ENCODE measurements around the gene AURKAIP1.
"Not testable (repeated sequence)": the region's sequence is repeated elsewhere in the genome, so short reads cannot be mapped to it uniquely, and the experiment has no call there.

DNA sequence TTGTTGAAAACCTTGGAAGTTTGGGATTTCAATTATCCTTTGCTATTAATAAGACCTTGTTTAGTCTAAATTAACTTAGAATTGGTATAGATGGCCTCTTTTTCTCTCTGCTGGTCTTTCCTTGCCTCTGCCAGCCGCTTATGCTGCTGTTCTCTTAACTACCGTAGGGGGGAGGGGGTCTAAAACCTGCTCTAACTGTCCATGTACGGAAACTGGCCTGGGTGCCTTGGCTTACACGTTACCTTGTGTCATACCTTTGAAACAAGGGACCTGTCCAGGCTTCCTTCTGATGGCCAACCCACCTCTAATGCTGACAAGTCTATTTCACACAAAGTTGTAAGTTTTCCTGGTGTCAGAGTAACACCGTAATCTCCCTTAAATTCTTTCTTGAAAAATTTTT lies 42.4 kb upstream of the AURKAIP1 start:
- TF ChIP-seq, protein P1, sequence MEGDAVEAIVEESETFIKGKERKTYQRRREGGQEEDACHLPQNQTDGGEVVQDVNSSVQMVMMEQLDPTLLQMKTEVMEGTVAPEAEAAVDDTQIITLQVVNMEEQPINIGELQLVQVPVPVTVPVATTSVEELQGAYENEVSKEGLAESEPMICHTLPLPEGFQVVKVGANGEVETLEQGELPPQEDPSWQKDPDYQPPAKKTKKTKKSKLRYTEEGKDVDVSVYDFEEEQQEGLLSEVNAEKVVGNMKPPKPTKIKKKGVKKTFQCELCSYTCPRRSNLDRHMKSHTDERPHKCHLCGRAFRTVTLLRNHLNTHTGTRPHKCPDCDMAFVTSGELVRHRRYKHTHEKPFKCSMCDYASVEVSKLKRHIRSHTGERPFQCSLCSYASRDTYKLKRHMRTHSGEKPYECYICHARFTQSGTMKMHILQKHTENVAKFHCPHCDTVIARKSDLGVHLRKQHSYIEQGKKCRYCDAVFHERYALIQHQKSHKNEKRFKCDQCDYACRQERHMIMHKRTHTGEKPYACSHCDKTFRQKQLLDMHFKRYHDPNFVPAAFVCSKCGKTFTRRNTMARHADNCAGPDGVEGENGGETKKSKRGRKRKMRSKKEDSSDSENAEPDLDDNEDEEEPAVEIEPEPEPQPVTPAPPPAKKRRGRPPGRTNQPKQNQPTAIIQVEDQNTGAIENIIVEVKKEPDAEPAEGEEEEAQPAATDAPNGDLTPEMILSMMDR (conservative IDR thresholded peaks at IDR 0.05 in 1 of 2, IDR thresholded peaks at IDR 0.05 in 1 of 2; ENCODE audit: low read depth in 1 of 2, low read length in 2 of 2): not testable (repeated sequence)
- TF ChIP-seq EZH2 (IDR thresholded peaks at IDR 0.05; ENCODE audit: low read length, missing control alignments): not testable (repeated sequence)
